ENCODE measurements around the gene SPEF2.

Gene SPEF2

GRCh38 chr5:35780236-35780635 is 162.6 kb downstream of the SPEF2 start:
- no peak overlapping the region for H3K27ac ChIP-seq
- no peak for DNase-seq

GRCh38 chr5:35781181-35781790 is 163.6 kb downstream of the SPEF2 start:
- no peak for TF ChIP-seq CTCF (IDR thresholded peaks at IDR 0.05)
- intact Hi-C loops (cut with DNase I; ENCODE audit: low total_unique reads) = no loop called here
- no peaks in the 10 kb centered on the region for H3K9me3 ChIP-seq

More at GRCh38 chr5:35780236-35780635, 162.6 kb downstream of the SPEF2 start:
- Histone ChIP-seq H3K9me3 (no peaks in the 10 kb centered on the region), H3K36me3 (no peaks in the 10 kb centered on the region), H3K27me3 (no peaks in the 10 kb centered on the region), H3K4me3 (no peak overlapping the region), H3K4me1 (no peaks in the 10 kb centered on the region)
- TF ChIP-seq CTCF (IDR thresholded peaks at IDR 0.05) = no peak
- intact Hi-C loops (cut with DNase I; ENCODE audit: low total_unique reads) = no loop called here

GRCh38 chr5:35783551-35783950 is 165.9 kb downstream of the SPEF2 start:
- intact Hi-C loops (cut with DNase I; ENCODE audit: low total_unique reads) = no loop called here
- H3K4me3 ChIP-seq = no peak overlapping the region
- no peaks in the 10 kb centered on the region for H3K27me3 ChIP-seq
- no peaks in the 10 kb centered on the region for H3K9me3 ChIP-seq
- TF ChIP-seq CTCF (IDR thresholded peaks at IDR 0.05) = no peak
- no peaks in the 10 kb centered on the region for H3K4me1 ChIP-seq
- H3K36me3 ChIP-seq = no peaks in the 10 kb centered on the region
- no peak overlapping the region for H3K27ac ChIP-seq
- DNase-seq = no peak

More at GRCh38 chr5:35781181-35781790, 163.6 kb downstream of the SPEF2 start:
- Histone ChIP-seq H3K27ac (no peak overlapping the region), H3K4me1 (no peaks in the 10 kb centered on the region), H3K36me3 (no peaks in the 10 kb centered on the region), H3K27me3 (no peaks in the 10 kb centered on the region), H3K4me3 (no peak overlapping the region)
- DNase-seq = no peak

- intact Hi-C loops (cut with DNase I; ENCODE audit: low total_unique reads) = no loop called here
Measured at GRCh38 chr5:35785601-35786085, 168.0 kb downstream of the SPEF2 start.

GRCh38 chr5:35788724-35789123 is 171.1 kb downstream of the SPEF2 start:
- intact Hi-C loops (cut with DNase I; ENCODE audit: low total_unique reads) = no loop called here
- Histone ChIP-seq H3K27me3 (no peaks in the 10 kb centered on the region), H3K36me3 (no peaks in the 10 kb centered on the region), H3K27ac (no peak overlapping the region), H3K4me1 (no peaks in the 10 kb centered on the region), H3K9me3 (no peaks in the 10 kb centered on the region), H3K4me3 (no peak overlapping the region)
- no peak for DNase-seq
- no peak for TF ChIP-seq CTCF (IDR thresholded peaks at IDR 0.05)

More at GRCh38 chr5:35785601-35786085, 168.0 kb downstream of the SPEF2 start:
- Histone ChIP-seq H3K27me3 (no peaks in the 10 kb centered on the region), H3K27ac (no peak overlapping the region), H3K36me3 (no peaks in the 10 kb centered on the region), H3K4me1 (no peaks in the 10 kb centered on the region), H3K4me3 (no peak overlapping the region), H3K9me3 (no peaks in the 10 kb centered on the region)
- TF ChIP-seq CTCF (IDR thresholded peaks at IDR 0.05) = no peak
- no peak for DNase-seq
